Endothelial cell of umbilical vein (primary cell): ENCODE results near the gene RHEX. TPM values are rescaled to one million over a fixed set of nuclear protein-coding genes. Genes with fewer than 3 reads are reported as not detected.

Experiments
- BruUV-seq: library from RNA; stranded (reverse); fragments of 400-500 nt; replicated peaks from 2 replicates; lab custom pipeline; 2021; lab: Mats Ljungman, UMichigan
- CTCF ChIA-PET: fragments of 300-600, 350-600 bp; sonication (Branson Sonifier 250); formaldehyde crosslinking; loops from one replicate; lab custom pipeline; 2021; ENCODE audit warnings: antibody characterized with exemption, inconsistent platforms; lab: Charles Lee
- POLR2A ChIA-PET: fragments of 300-600, 350-600 bp; sonication (Branson Sonifier 250); formaldehyde crosslinking; loops from one replicate; lab custom pipeline; 2021; ENCODE audit warnings: antibody characterized with exemption, inconsistent platforms; lab: Charles Lee
- DNase-seq: peaks from one replicate; pipeline ENCODE4 v3.0.0-alpha.2; 2011; ENCODE audit warnings: low read depth, low spot score
- FAIRE-seq: peaks from 2 replicates; lab custom pipeline; 2011; peaks lifted over from hg19 to GRCh38; lab: Jason Lieb, UNC
- H2AFZ ChIP-seq: 2 replicates; pipeline ENCODE4 v1.6.0; 2012; ENCODE audit warnings: low read depth, low read length, control low read depth, inconsistent platforms
- H3K27ac ChIP-seq: 2 replicates; pipeline ENCODE4 v1.5.1; 2011; ENCODE audit warnings: low read depth, mild to moderate bottlenecking, control low read depth, low read length, moderate library complexity; ENCODE audit not compliant: insufficient read depth
- H3K27me3 ChIP-seq, 2 experiments: 2 replicates each; pipeline versions ENCODE4 v1.6.0 to v1.6.1; 2011; ENCODE audit warnings: low read length in 2 of 2, mixed read lengths in 1 of 2; ENCODE audit not compliant: control insufficient read depth in 2 of 2, insufficient read depth in 2 of 2
- H3K36me3 ChIP-seq, 2 experiments: 2 replicates in 1 of 2; 3 replicates in 1 of 2; pipeline ENCODE4 v1.5.1; 2011; ENCODE audit warnings: low read length in 2 of 2, mild to moderate bottlenecking in 1 of 2, moderate library complexity in 1 of 2; ENCODE audit not compliant: control insufficient read depth in 2 of 2, insufficient read depth in 2 of 2; ENCODE audit errors: extremely low read depth in 1 of 2
- H3K4me1 ChIP-seq: 3 replicates; pipeline ENCODE4 v1.5.1; 2011; ENCODE audit warnings: mild to moderate bottlenecking, low read length; ENCODE audit not compliant: control insufficient read depth, insufficient read depth; ENCODE audit errors: extremely low read depth
- H3K4me2 ChIP-seq: 2 replicates; pipeline ENCODE4 v1.6.1; 2011; ENCODE audit warnings: low read length, control low read depth, mixed read lengths; ENCODE audit not compliant: insufficient read depth
- H3K4me3 ChIP-seq, 3 experiments: fragments of 200-600 bp in 1 of 3; sonication (generic), shearing (Covaris generic) in 1 of 3; replicated peaks in 1 of 3; 2 replicates each; pipeline ENCODE4 v1.5.1; 2011 to 2016; ENCODE audit warnings: control low read depth in 3 of 3, low read length in 3 of 3, mild to moderate bottlenecking in 2 of 3, inconsistent platforms in 1 of 3, low read depth in 1 of 3, moderate library complexity in 1 of 3; ENCODE audit not compliant: insufficient read depth in 1 of 3
- H3K79me2 ChIP-seq: 2 replicates; pipeline ENCODE4 v1.6.0; 2012; ENCODE audit warnings: low read length, inconsistent platforms; ENCODE audit not compliant: control insufficient read depth, insufficient read depth
- H3K9ac ChIP-seq: replicated peaks from 2 replicates; pipeline ENCODE3; 2011; ENCODE audit warnings: low read length, control low read depth; ENCODE audit not compliant: insufficient read depth; ENCODE audit errors: extremely low read depth
- H3K9me1 ChIP-seq: replicated peaks from 3 replicates; pipeline ENCODE4 v1.6.0; 2011; ENCODE audit warnings: mild to moderate bottlenecking, low read length; ENCODE audit not compliant: control insufficient read depth, insufficient read depth; ENCODE audit errors: extremely low read depth
- H3K9me3 ChIP-seq: replicated peaks from 2 replicates; pipeline ENCODE4 v1.5.1; 2012; ENCODE audit warnings: low read length, inconsistent platforms; ENCODE audit not compliant: control insufficient read depth, insufficient read depth
- H4K20me1 ChIP-seq: replicated peaks from 2 replicates; pipeline ENCODE3; 2011; ENCODE audit warnings: mild to moderate bottlenecking, low read length; ENCODE audit not compliant: control insufficient read depth, insufficient read depth; ENCODE audit errors: extremely low read depth
- EZH2 ChIP-seq: IDR thresholded peaks from 2 replicates; pipeline ENCODE4 v1.6.1; 2012; ENCODE audit warnings: borderline replicate concordance, low read depth, mild to moderate bottlenecking, moderate library complexity, low read length, inconsistent platforms; ENCODE audit not compliant: severe bottlenecking
- FOS ChIP-seq: IDR thresholded peaks from 2 replicates; pipeline ENCODE4 v1.6.1; 2011; ENCODE audit warnings: mild to moderate bottlenecking, low read length, moderate library complexity, borderline replicate concordance; ENCODE audit not compliant: insufficient read depth
- GATA2 ChIP-seq: IDR thresholded peaks from 2 replicates; pipeline ENCODE4 v1.7.0; 2011; ENCODE audit warnings: low read depth, mild to moderate bottlenecking, moderate library complexity, mixed read lengths, low read length; ENCODE audit not compliant: insufficient read length, insufficient read depth
- JUN ChIP-seq: IDR thresholded peaks from 2 replicates; pipeline ENCODE4 v1.6.1; 2011; ENCODE audit warnings: borderline replicate concordance, low read depth; ENCODE audit not compliant: insufficient read length, insufficient read depth
- MAX ChIP-seq: IDR thresholded peaks from 2 replicates; pipeline ENCODE4 v1.6.1; 2011; ENCODE audit not compliant: insufficient read depth, insufficient read length
- MYC ChIP-seq: IDR thresholded peaks from one replicate; pipeline ENCODE4 v1.6.1; 2011; ENCODE audit warnings: mild to moderate bottlenecking, low read depth, low read length
- POLR2A ChIP-seq: IDR thresholded peaks from 2 replicates; pipeline ENCODE4 v1.6.1; 2012; ENCODE audit warnings: low read depth, mild to moderate bottlenecking, control low read depth, low read length
- POLR2AphosphoS5 ChIP-seq: IDR thresholded peaks from 2 replicates; pipeline ENCODE4 v1.6.1; 2012; ENCODE audit warnings: low read depth, mild to moderate bottlenecking, control low read depth, low read length, moderate library complexity; ENCODE audit not compliant: insufficient read depth
- dilution Hi-C: fragments of 300-500 bp; cut with MboI; formaldehyde crosslinking; loops from one replicate; pipeline ENCODE4 v1.15.0; 2019; ENCODE audit warnings: low sequenced_read_pairs; ENCODE audit not compliant: extremely low pct_ligation_motif_present
- intact Hi-C: fragments of 100-400 bp; cut with micrococcal nuclease; formaldehyde crosslinking; loops from one replicate; pipeline ENCODE4 v1.10.0; 2022
- polyA plus RNA-seq, 4 experiments: library from polyadenylated mRNA; depleted of rRNA in 3 of 4; stranded (reverse) in 3 of 4; unstranded in 1 of 4; fragments of >200 nt; gene quantifications; 2 replicates each; pipeline versions ENCODE4 v1.2.1 to v1.2.3, GENCODE V29; 2011 to 2012; ENCODE audit warnings: missing spikeins in 1 of 4
- total RNA-seq: library from RNA; stranded (reverse); gene quantifications from 2 replicates; pipeline ENCODE4 v1.2.3, GENCODE V29; 2021
- TF ChIP-seq, protein P1 (sequence below), 2 donors: IDR thresholded peaks; 1 replicate in 1 of 2; 2 replicates in 1 of 2; pipeline ENCODE4 v1.5.1; 2011; ENCODE audit warnings: low read length in 2 of 2, mild to moderate bottlenecking in 2 of 2, moderate library complexity in 2 of 2, control low read depth in 1 of 2, inconsistent platforms in 1 of 2, low read depth in 1 of 2; ENCODE audit not compliant: insufficient read depth in 1 of 2; ENCODE audit errors: extremely low read depth in 1 of 2

RHEX gene
- total and polyA plus RNA-seq, 2 donors (not counting 3 experiments of a cell fraction or from before 2014, with no cell fraction given), result not detected

- intact Hi-C loops, result loop anchor here (1.0 kb wide), 3 partner anchors 42 to 76 kb away; no protein-coding TSS in a partner anchor
- no peaks in the 10 kb centered on the region for H3K36me3 ChIP-seq
- H4K20me1 ChIP-seq, result no peaks in the 10 kb centered on the region
- H3K4me2 ChIP-seq, result no peak overlapping the region
- dilution Hi-C loops, result no loop called here
- no peak overlapping the region for H2AFZ ChIP-seq
- H3K4me1 ChIP-seq, result peaks cover 32% of the 10 kb centered on the region
- no peak overlapping the region for H3K9ac ChIP-seq
- no peaks in the 10 kb centered on the region for H3K79me2 ChIP-seq
- DNase-seq, result no peak
- BruUV-seq, result no TSS peak
- no peaks in the 10 kb centered on the region for H3K27me3 ChIP-seq
- no peak for TF ChIP-seq FOS
- TF ChIP-seq POLR2AphosphoS5, result no peak
- no peak for TF ChIP-seq POLR2A
- no peak for TF ChIP-seq MYC
- no peak for TF ChIP-seq MAX
- TF ChIP-seq EZH2, result no peak
- no peak for TF ChIP-seq GATA2
- TF ChIP-seq JUN, result no peak
- TF ChIP-seq, protein P1, sequence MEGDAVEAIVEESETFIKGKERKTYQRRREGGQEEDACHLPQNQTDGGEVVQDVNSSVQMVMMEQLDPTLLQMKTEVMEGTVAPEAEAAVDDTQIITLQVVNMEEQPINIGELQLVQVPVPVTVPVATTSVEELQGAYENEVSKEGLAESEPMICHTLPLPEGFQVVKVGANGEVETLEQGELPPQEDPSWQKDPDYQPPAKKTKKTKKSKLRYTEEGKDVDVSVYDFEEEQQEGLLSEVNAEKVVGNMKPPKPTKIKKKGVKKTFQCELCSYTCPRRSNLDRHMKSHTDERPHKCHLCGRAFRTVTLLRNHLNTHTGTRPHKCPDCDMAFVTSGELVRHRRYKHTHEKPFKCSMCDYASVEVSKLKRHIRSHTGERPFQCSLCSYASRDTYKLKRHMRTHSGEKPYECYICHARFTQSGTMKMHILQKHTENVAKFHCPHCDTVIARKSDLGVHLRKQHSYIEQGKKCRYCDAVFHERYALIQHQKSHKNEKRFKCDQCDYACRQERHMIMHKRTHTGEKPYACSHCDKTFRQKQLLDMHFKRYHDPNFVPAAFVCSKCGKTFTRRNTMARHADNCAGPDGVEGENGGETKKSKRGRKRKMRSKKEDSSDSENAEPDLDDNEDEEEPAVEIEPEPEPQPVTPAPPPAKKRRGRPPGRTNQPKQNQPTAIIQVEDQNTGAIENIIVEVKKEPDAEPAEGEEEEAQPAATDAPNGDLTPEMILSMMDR (IDR thresholded peaks at IDR 0.05; ENCODE audit: extremely low read depth in 1 of 2, insufficient read depth in 1 of 2, low read depth in 1 of 2, low read length in 2 of 2), result no peak
- ChIA-PET CTCF (interaction anchor here (0.7 to 5.9 kb wide), 23 partner anchors 9 to 239 kb away, joined by 3 to 139 read pairs (median 5); no protein-coding TSS in a partner anchor), POLR2A (no interaction called here)
- no peak for FAIRE-seq
- H3K4me3 ChIP-seq, result no peak overlapping the region
- H3K9me3 ChIP-seq, result no peaks in the 10 kb centered on the region
- H3K27ac ChIP-seq, result no peak overlapping the region
- H3K9me1 ChIP-seq, result no peaks in the 10 kb centered on the region
Observed at GRCh38 chr1:206030191-206030590, 22.8 kb upstream of the RHEX start.
